Activated CD4-positive, alpha-beta memory T cell treated with anti-CD3 and anti-CD28 coated beads, Interleukin-2, amount 10 ng/mL, durations not matched to agents 7 days and 5 days (primary cell): Measurements from ENCODE around the gene THSD8. TPM values are rescaled to one million over a fixed set of nuclear protein-coding genes. Genes with fewer than 3 reads are reported as not detected.

Experiments used
- CTCF ChIA-PET: fragments of 350-600 bp; sonication (Branson Sonifier 250); formaldehyde crosslinking; loops from one replicate; lab custom pipeline; 2021; ENCODE audit warnings: antibody characterized with exemption, inconsistent platforms; lab: Charles Lee
- POLR2A ChIA-PET: fragments of 350-600 bp; sonication (Branson Sonifier 250); formaldehyde crosslinking; loops from one replicate; lab custom pipeline; 2021; ENCODE audit warnings: antibody characterized with exemption; lab: Charles Lee
- DNase-seq: peaks from one replicate; pipeline ENCODE4 v3.0.0-alpha.2; 2020
- H3K27ac Mint-ChIP-seq: one replicate; pipeline ENCODE4 v1.8.0; 2021; ENCODE audit warnings: mild to moderate bottlenecking, mixed read lengths
- H3K27me3 Mint-ChIP-seq: one replicate; pipeline ENCODE4 v1.8.0; 2021; ENCODE audit warnings: mixed read lengths
- H3K36me3 Mint-ChIP-seq: one replicate; pipeline ENCODE4 v1.8.0; 2021; ENCODE audit warnings: low read depth, mixed read lengths
- H3K4me1 Mint-ChIP-seq: one replicate; pipeline ENCODE4 v1.8.0; 2021; ENCODE audit warnings: mixed read lengths
- H3K4me3 Mint-ChIP-seq: one replicate; pipeline ENCODE4 v1.8.0; 2021; ENCODE audit warnings: mild to moderate bottlenecking, mixed read lengths
- H3K9me3 Mint-ChIP-seq: one replicate; pipeline ENCODE4 v1.8.0; 2021; ENCODE audit warnings: mixed read lengths
- total RNA-seq, 2 experiments: library from RNA; stranded (reverse); gene quantifications; one replicate each; pipeline ENCODE4 v1.2.3, GENCODE V29; 2021

THSD8 gene
- total RNA-seq, 2 experiments from 2014 or later, result 19.2 to 25.5 TPM

DNA sequence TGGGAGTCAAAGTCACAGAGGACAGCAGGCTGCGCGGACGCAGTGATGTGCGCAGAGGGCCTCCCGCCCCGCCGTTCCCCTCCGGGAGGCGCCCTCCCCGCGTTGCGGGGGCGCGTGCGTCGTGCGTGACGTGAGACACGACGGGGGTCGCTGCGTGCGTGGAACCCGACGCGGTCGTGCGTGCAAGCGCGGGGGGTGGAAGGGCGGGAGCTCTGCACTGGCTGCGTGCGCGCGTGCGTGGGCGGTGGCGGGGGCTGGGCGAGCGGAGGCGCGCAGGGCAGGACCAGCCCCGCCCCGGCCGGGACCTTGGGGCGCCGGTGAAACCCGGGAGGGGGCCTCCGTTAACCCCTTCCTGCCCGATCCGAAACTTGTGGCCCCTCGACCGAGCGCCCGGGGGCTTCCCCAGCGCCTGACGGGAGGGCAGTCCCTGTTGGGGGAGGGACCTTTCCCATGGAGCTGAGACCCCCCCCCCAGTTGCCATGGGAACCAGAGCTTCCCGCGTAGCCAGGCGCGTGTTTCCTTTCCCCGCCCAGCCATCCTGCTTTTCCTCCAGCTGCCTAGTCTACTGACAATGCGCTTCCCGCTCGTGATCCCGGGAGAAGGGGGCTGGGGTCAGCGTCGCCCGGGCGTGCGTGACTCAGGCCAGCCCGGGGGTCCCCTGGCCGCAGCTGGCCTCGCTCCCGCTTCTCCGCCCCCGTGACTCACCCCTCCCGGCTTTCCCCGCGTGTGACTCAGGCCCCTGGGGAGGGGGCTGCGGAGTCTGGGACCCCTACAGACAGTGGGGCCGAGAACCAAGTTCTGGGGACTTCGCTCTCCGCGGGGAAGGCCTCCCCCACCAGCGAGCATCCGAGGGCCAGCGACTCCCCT is 19.2 kb upstream of the THSD8 start:
- POLR2A ChIA-PET, result interaction anchor here (0.6 to 16.7 kb wide), 7 partner anchors 15 to 370 kb away, joined by 3 to 574 read pairs (median 4); partner anchors contain the start of genes DHPS, JUNB, PRDX2 and THSD8
- no peaks in the 10 kb centered on the region for H3K36me3 Mint-ChIP-seq
- peak overlapping the region; percentile 87 for H3K4me3 Mint-ChIP-seq
- H3K27ac Mint-ChIP-seq, result no peak overlapping the region
- no peaks in the 10 kb centered on the region for H3K9me3 Mint-ChIP-seq
- CTCF ChIA-PET, result interaction anchor here (1.0 to 3.2 kb wide), 6 partner anchors 9 to 46 kb away, joined by 3 to 58 read pairs (median 3); partner anchors contain the start of genes GET3, JUNB and RNASEH2A
- no peaks in the 10 kb centered on the region for H3K27me3 Mint-ChIP-seq
- peak; percentile 87 for DNase-seq
- H3K4me1 Mint-ChIP-seq, result peaks cover 46% of the 10 kb centered on the region

DNA sequence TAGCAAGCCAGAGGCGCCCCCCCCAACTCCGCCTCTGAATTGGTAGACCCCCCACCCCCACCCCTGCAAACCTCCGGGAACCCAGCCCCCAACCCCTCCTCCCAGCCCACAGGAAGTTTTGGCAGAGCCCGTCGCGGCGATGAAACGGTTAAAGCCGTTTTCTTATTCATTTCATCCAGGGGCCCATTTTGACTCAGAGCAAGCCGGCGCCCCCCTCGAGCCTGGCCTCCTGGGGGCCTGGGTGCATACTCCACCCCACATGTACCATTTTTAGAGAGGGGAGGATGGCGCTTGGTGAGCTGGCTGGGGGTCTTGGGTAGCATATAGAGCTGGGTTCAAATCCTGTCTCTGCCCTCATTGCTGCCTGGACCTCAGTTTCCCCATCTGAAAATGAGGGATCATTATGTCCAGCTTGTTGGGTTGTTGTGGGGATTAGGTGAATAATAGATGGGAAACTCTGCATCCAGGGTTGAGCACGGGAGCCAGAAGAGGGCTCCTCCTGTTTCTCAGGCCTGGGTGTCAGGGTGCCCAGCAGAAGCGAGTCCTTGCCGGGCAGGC is 18.5 kb upstream of the THSD8 start:
- ChIA-PET CTCF (interaction anchor here (1.0 to 3.2 kb wide), 4 partner anchors 10 to 23 kb away, joined by 3 to 58 read pairs (median 3); partner anchors contain the start of genes JUNB and RNASEH2A), POLR2A (interaction anchor here (1.2 to 16.7 kb wide), 4 partner anchors 14 to 369 kb away, joined by 4 to 574 read pairs (median 8); partner anchors contain the start of genes DHPS, JUNB, PRDX2 and THSD8)
- Mint-ChIP-seq H3K27me3 (no peaks in the 10 kb centered on the region), H3K27ac (no peak overlapping the region), H3K4me1 (peaks cover 46% of the 10 kb centered on the region), H3K36me3 (no peaks in the 10 kb centered on the region), H3K4me3 (peak overlapping the region; percentile 87), H3K9me3 (no peaks in the 10 kb centered on the region)
- peak; percentile 65 for DNase-seq

GRCh38 chr19:12783849-12784393 is 17.9 kb upstream of the THSD8 start:
- CTCF ChIA-PET, result interaction anchor here (3.2 kb wide), 1 partner anchor 9 kb away, joined by 58 read pairs; the partner anchor contains the start of gene JUNB
- Mint-ChIP-seq H3K36me3 (peaks cover under 1% of the 10 kb centered on the region), H3K9me3 (no peaks in the 10 kb centered on the region), H3K27me3 (no peaks in the 10 kb centered on the region), H3K4me3 (peak overlapping the region; percentile 87), H3K27ac (no peak overlapping the region), H3K4me1 (peaks cover 47% of the 10 kb centered on the region)
- no peak for DNase-seq
- POLR2A ChIA-PET, result interaction anchor here (1.7 to 16.7 kb wide), 3 partner anchors 13 to 369 kb away, joined by 4 to 574 read pairs (median 11); partner anchors contain the start of genes JUNB, PRDX2, THSD8 and TRIR

DNA sequence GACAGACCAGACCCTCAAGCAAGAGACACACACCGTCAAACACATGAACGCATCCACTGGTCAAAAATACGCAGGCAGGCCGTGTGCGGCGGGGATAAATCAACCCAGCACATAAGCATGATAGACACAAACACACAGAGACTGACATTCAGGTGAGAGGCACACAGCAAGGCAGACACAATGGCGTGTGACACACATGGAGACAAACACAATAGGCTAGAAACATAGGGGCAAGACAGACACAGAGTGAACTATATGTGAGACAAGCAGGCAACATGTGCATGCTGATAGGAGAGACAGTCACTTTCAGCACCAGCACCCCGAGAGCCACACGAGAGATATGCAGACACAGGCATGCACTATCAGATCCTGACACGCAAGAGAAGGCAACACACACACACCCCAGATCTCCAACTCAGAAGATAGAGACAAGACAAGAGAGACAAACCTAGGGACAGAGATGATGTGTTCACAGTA is 17.4 kb upstream of the THSD8 start:
- Mint-ChIP-seq H3K27me3 (no peaks in the 10 kb centered on the region), H3K4me3 (no peak overlapping the region), H3K36me3 (peaks cover 4% of the 10 kb centered on the region), H3K27ac (no peak overlapping the region), H3K9me3 (no peaks in the 10 kb centered on the region), H3K4me1 (peaks cover 47% of the 10 kb centered on the region)
- POLR2A ChIA-PET, result interaction anchor here (16.7 kb wide), 1 partner anchor 13 kb away, joined by 574 read pairs; the partner anchor contains the start of genes JUNB, PRDX2 and THSD8
- CTCF ChIA-PET, result no interaction called here
- peak; percentile 37 for DNase-seq

DNA sequence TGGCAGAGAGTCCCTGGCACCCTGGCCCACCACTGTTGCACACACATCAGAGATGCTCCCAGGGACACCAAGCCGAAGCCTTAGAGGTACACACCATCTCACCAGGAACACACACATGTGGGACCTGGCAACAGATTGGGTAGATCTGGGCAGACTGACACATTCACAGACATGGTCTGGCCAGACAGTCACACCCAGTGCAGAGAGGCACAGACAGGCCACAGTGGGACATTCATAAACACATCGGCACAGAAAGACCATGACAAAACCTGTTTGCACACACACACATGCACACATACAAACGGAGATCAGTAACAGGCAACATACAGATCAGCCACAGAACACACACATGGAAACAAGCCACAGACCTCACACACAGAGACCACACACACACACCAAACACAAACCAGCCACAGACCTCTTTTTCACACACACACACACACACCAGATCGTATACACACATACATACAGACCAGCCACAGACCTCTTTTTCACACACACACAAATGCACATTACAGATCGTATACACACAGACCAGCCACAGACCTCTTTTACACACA is 16.9 kb upstream of the THSD8 start:
- H3K36me3 Mint-ChIP-seq, result peaks cover 4% of the 10 kb centered on the region
- CTCF ChIA-PET, result interaction anchor here (1.3 kb wide), 1 partner anchor 11 kb away, joined by 6 read pairs; no protein-coding TSS in a partner anchor
- peaks cover 42% of the 10 kb centered on the region for H3K4me1 Mint-ChIP-seq
- H3K27me3 Mint-ChIP-seq, result no peaks in the 10 kb centered on the region
- POLR2A ChIA-PET, result interaction anchor here (1.3 kb wide), 1 partner anchor 11 kb away, joined by 4 read pairs; no protein-coding TSS in a partner anchor
- no peak overlapping the region for H3K27ac Mint-ChIP-seq
- peak; percentile 63 for DNase-seq
- no peak overlapping the region for H3K4me3 Mint-ChIP-seq
- no peaks in the 10 kb centered on the region for H3K9me3 Mint-ChIP-seq

DNA sequence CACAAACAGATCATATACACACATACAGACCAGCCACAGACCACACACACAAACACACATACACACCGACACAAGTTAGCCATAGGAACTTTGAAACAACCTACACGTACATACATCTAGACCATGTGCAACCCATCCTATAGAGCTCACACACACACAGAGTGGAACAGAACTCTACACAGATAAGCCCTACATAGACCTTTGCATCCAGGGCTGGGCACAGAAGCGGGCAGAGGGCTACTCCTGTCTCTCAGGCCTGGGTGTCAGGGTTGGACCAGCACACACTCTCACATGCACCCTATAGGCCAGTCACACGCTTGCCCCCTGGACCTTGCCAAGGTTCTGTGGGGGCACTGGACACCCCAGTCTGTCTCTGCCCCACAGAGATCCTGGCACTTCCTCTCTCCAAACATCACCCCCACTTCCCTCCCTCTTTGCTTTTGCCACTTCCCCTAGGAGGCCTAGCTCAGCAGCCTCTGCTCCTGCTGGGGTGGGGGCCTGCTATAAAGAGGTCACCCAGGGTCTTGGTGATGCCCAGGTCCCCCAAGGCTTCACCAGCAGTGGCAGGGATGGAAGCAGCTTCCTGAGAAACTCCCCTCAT is 16.3 kb upstream of the THSD8 start:
- peaks cover 43% of the 10 kb centered on the region for H3K4me1 Mint-ChIP-seq
- ChIA-PET CTCF (interaction anchor here (1.0 to 1.3 kb wide), 2 partner anchors 8 to 11 kb away, joined by 5 to 6 read pairs; no protein-coding TSS in a partner anchor), POLR2A (interaction anchor here (1.3 to 2.5 kb wide), 2 partner anchors 7 to 11 kb away, joined by 4 to 12 read pairs; no protein-coding TSS in a partner anchor)
- no peak overlapping the region for H3K4me3 Mint-ChIP-seq
- no peaks in the 10 kb centered on the region for H3K27me3 Mint-ChIP-seq
- peak; percentile 25 for DNase-seq
- no peak overlapping the region for H3K27ac Mint-ChIP-seq
- H3K36me3 Mint-ChIP-seq, result peaks cover 4% of the 10 kb centered on the region
- no peaks in the 10 kb centered on the region for H3K9me3 Mint-ChIP-seq

GRCh38 chr19:12786141-12786870 is 15.6 kb upstream of the THSD8 start:
- H3K27me3 Mint-ChIP-seq, result no peaks in the 10 kb centered on the region
- H3K36me3 Mint-ChIP-seq, result peaks cover 4% of the 10 kb centered on the region
- no peak for DNase-seq
- H3K4me3 Mint-ChIP-seq, result no peak overlapping the region
- POLR2A ChIA-PET, result interaction anchor here (1.3 to 2.5 kb wide), 2 partner anchors 8 to 10 kb away, joined by 4 to 12 read pairs; no protein-coding TSS in a partner anchor
- H3K9me3 Mint-ChIP-seq, result no peaks in the 10 kb centered on the region
- CTCF ChIA-PET, result interaction anchor here (1.0 to 3.4 kb wide), 5 partner anchors 9 to 179 kb away, joined by 3 to 25 read pairs (median 5); no protein-coding TSS in a partner anchor
- peak overlapping the region; percentile 70 for H3K27ac Mint-ChIP-seq
- peaks cover 49% of the 10 kb centered on the region for H3K4me1 Mint-ChIP-seq

DNA sequence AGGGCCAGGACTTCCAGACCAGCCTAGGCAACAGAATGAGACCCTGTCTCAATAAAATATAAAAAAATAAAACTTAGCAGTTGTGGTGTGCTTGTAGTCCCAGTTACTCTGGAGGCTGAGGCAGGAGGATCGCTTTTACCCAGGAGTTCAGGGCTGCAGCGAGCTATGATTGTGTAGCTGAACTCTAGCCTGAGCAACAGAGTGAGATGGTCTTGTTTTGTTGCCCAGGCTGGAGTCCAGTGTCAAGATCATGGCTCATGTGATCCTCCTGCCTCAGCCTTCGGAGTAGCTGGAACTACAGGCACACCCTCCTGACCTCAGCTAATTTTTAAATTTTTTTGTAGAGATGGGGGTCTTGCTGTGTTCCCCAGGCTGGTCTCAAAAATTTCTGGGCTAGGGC is 14.9 kb upstream of the THSD8 start:
- peak overlapping the region; percentile 70 for H3K27ac Mint-ChIP-seq
- CTCF ChIA-PET, result interaction anchor here (1.0 to 3.4 kb wide), 3 partner anchors 9 to 178 kb away, joined by 3 to 25 read pairs (median 4); no protein-coding TSS in a partner anchor
- DNase-seq, result no peak
- H3K27me3 Mint-ChIP-seq, result no peaks in the 10 kb centered on the region
- POLR2A ChIA-PET, result interaction anchor here (2.5 kb wide), 1 partner anchor 9 kb away, joined by 12 read pairs; no protein-coding TSS in a partner anchor
- peaks cover 44% of the 10 kb centered on the region for H3K4me1 Mint-ChIP-seq
- peaks cover 4% of the 10 kb centered on the region for H3K36me3 Mint-ChIP-seq
- H3K9me3 Mint-ChIP-seq, result no peaks in the 10 kb centered on the region
- H3K4me3 Mint-ChIP-seq, result no peak overlapping the region

DNA sequence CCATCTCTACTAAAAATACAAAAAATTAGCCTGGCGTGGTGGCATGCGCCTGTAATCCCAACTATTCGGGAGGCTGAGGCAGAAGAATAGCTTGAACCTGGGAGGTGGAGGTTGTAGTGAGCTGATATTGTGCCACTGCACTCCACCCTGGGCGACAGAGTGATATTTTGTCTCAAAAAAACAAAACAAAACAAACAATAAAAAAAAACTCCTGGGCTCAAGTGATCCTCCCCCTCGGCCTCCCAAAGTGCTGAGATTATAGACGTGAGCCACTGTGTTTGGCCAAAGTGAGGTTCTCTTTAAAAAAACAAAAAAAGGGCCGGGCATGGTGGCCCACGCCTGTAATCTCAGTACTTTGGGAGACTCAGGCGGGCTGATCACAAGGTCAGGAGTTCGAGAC is 14.4 kb upstream of the THSD8 start:
- Mint-ChIP-seq H3K9me3 (no peaks in the 10 kb centered on the region), H3K36me3 (peaks cover 6% of the 10 kb centered on the region), H3K27ac (peak overlapping the region; percentile 94), H3K27me3 (no peaks in the 10 kb centered on the region), H3K4me3 (no peak overlapping the region), H3K4me1 (peaks cover 41% of the 10 kb centered on the region)
- ChIA-PET POLR2A (interaction anchor here (1.2 to 2.5 kb wide), 3 partner anchors 8 to 53 kb away, joined by 5 to 14 read pairs (median 12); partner anchors contain the start of gene TRIR), CTCF (interaction anchor here (1.0 to 3.4 kb wide), 3 partner anchors 8 to 178 kb away, joined by 3 to 25 read pairs (median 4); no protein-coding TSS in a partner anchor)
- DNase-seq, result no peak

GRCh38 chr19:12788042-12788681 is 13.7 kb upstream of the THSD8 start:
- H3K27ac Mint-ChIP-seq, result peak overlapping the region; percentile 94
- DNase-seq, result no peak
- H3K9me3 Mint-ChIP-seq, result no peaks in the 10 kb centered on the region
- peaks cover 39% of the 10 kb centered on the region for H3K4me1 Mint-ChIP-seq
- ChIA-PET CTCF (interaction anchor here (0.7 to 3.4 kb wide), 7 partner anchors 8 to 54 kb away, joined by 3 to 25 read pairs (median 3); no protein-coding TSS in a partner anchor), POLR2A (interaction anchor here (1.2 to 2.5 kb wide), 7 partner anchors 8 to 65 kb away, joined by 3 to 41 read pairs (median 6); partner anchors contain the start of genes GET3, TNPO2 and TRIR)
- H3K4me3 Mint-ChIP-seq, result peak overlapping the region; percentile 86
- H3K27me3 Mint-ChIP-seq, result no peaks in the 10 kb centered on the region
- peaks cover 13% of the 10 kb centered on the region for H3K36me3 Mint-ChIP-seq
